Measurements from ENCODE around the gene ERCC6. TPM values are rescaled to one million over a fixed set of nuclear protein-coding genes. Genes with fewer than 3 reads are reported as not detected.
A peak's percentile ranks its signal among the peaks of the same experiment; 100 is the strongest.

ERCC6 gene
- total RNA-seq, 1 donor from 2014 or later, result 30.2 TPM

DNA sequence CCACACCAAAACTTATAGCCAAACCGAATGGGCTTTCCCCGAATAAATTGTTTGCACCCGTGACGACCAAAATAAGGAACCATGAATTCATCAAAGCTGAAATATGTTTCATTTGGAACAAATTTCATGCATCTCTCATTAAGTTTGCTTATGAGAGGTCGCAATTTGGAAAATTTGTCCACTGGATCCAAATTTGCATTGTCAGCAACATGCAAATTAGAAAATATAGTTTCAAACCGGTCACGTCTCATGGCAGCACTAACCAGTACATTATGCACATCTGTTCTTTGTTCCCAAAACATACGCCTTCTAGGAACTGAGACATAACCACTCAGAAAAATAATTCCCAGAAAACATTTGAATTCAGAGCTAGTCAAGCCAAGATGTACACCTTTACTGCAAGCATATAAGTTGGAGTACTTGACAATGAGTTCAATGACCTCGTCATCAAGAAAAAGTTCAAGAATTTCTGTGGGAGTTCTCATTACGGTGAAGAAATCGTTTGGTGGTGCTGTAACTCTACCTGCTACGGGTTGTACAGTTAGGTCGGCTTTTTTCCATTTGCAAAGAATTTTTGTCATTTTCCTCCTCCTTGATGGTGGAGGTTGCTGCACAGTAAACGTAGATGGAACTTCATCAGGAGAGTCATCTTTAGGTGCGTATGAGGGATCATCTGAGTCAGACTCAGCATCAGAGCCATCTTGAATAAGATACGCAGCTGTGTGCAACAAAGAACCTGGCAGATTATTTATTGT is 22.5 kb downstream of the ERCC6 start:
- no peaks in the 10 kb centered on the region for H3K27me3 Mint-ChIP-seq
- H3K27ac Mint-ChIP-seq, result no peak overlapping the region
- DNase-seq (ENCODE audit: low spot score, unreplicated experiment), result no peak
- TF ChIP-seq, protein P1, sequence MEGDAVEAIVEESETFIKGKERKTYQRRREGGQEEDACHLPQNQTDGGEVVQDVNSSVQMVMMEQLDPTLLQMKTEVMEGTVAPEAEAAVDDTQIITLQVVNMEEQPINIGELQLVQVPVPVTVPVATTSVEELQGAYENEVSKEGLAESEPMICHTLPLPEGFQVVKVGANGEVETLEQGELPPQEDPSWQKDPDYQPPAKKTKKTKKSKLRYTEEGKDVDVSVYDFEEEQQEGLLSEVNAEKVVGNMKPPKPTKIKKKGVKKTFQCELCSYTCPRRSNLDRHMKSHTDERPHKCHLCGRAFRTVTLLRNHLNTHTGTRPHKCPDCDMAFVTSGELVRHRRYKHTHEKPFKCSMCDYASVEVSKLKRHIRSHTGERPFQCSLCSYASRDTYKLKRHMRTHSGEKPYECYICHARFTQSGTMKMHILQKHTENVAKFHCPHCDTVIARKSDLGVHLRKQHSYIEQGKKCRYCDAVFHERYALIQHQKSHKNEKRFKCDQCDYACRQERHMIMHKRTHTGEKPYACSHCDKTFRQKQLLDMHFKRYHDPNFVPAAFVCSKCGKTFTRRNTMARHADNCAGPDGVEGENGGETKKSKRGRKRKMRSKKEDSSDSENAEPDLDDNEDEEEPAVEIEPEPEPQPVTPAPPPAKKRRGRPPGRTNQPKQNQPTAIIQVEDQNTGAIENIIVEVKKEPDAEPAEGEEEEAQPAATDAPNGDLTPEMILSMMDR (IDR thresholded peaks at IDR 0.05; ENCODE audit: unreplicated experiment), result no peak
- H3K4me3 Mint-ChIP-seq (ENCODE audit: low read depth), result no peak overlapping the region
- H3K9me3 Mint-ChIP-seq (ENCODE audit: low read depth), result no peaks in the 10 kb centered on the region
- peaks cover 1% of the 10 kb centered on the region for H3K36me3 Mint-ChIP-seq (ENCODE audit: insufficient read depth)
- no peaks in the 10 kb centered on the region for H3K4me1 Mint-ChIP-seq (ENCODE audit: low read depth)

DNA sequence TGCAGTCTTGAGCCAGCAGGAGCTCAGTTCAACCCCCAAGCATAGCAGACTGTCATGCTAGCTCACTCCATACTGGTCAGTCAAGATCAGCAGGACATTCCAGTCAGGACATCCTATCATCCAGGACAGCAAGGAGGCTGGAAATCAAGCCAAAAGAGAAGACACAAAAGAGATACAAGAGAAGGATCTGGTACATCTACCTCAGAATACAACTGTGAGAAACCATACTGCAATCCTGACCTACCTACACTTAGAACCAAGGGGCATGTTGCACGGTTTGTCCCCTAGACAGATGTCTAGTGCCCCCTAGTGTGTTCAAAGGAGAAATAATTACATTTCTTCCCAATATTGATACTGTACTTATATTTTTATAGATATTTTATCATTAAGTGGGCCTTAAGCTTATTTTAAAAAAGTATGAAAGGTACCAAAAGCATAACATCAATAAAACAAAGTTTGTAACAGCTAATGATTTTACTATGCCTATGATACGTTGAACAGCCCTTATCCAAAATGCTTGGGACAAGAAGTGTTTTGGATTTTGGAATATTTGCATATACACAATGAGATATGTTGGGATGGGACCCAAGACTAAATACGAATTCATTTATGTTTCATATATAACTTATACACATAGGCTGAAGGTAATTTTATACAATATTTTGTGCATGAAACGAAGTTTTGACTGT is 26.7 kb downstream of the ERCC6 start:
- Mint-ChIP-seq H3K27me3 (no peaks in the 10 kb centered on the region), H3K4me1 (ENCODE audit: low read depth) (no peaks in the 10 kb centered on the region), H3K9me3 (ENCODE audit: low read depth) (no peaks in the 10 kb centered on the region), H3K36me3 (ENCODE audit: insufficient read depth) (peaks cover 1% of the 10 kb centered on the region), H3K27ac (no peak overlapping the region), H3K4me3 (ENCODE audit: low read depth) (no peak overlapping the region)
- DNase-seq (ENCODE audit: low spot score, unreplicated experiment), result no peak
- TF ChIP-seq, protein P1 (IDR thresholded peaks at IDR 0.05; ENCODE audit: unreplicated experiment), result peak; percentile 82

DNA sequence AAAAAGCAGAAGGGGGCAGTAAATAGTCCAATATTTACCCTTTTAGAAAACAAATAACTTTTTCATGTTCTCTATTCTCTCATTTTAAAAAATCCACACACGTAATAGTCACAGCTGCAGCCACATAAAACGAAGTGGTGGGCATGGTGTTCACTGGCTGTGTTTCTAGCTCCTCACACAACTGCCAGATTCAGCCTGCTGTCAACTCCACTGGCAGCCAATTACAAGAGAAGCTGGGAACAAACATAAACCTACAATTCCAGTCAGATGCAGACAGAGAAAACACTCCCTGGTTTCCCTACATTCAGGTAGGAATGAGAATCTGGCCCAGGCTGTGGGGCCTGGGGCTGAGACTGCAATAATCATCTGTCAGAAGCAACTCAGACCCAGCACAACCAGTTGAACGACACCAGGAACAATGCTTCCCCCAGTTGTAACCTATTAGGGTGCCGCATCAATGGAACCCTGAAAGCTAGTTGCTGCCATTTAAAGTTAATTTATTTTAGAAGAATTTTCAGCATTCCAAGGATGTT is 29.1 kb downstream of the ERCC6 start:
- H3K36me3 Mint-ChIP-seq (ENCODE audit: insufficient read depth), result no peaks in the 10 kb centered on the region
- no peaks in the 10 kb centered on the region for H3K27me3 Mint-ChIP-seq
- no peak overlapping the region for H3K27ac Mint-ChIP-seq
- H3K4me1 Mint-ChIP-seq (ENCODE audit: low read depth), result peaks cover 1% of the 10 kb centered on the region
- no peak overlapping the region for H3K4me3 Mint-ChIP-seq (ENCODE audit: low read depth)
- no peak for DNase-seq (ENCODE audit: low spot score, unreplicated experiment)
- TF ChIP-seq, protein P1 (IDR thresholded peaks at IDR 0.05; ENCODE audit: unreplicated experiment), result no peak
- no peaks in the 10 kb centered on the region for H3K9me3 Mint-ChIP-seq (ENCODE audit: low read depth)

DNA sequence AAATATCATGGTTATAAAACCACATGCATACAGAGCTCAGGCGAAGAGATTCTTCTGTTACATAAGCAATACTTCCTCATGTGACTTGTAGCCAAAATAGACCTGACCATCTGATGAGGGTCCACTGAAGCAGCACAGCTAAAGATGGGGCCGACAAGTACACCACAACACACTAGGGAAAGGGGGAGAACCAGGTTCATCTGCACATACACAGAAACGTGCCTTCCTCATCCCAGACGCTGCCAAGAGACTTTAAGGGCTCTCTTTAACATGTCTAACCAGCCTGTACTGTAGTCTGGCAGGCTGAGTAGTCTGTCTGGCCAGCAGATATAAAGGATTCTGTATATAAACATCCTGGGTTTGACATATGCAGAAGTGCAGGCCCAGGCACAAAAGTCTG is 30.3 kb downstream of the ERCC6 start:
- Mint-ChIP-seq H3K9me3 (ENCODE audit: low read depth) (no peaks in the 10 kb centered on the region), H3K4me1 (ENCODE audit: low read depth) (peaks cover 5% of the 10 kb centered on the region), H3K36me3 (ENCODE audit: insufficient read depth) (no peaks in the 10 kb centered on the region), H3K27me3 (no peaks in the 10 kb centered on the region), H3K4me3 (ENCODE audit: low read depth) (no peak overlapping the region), H3K27ac (no peak overlapping the region)
- no peak for DNase-seq (ENCODE audit: low spot score, unreplicated experiment)
- TF ChIP-seq, protein P1 (IDR thresholded peaks at IDR 0.05; ENCODE audit: unreplicated experiment), result no peak

DNA sequence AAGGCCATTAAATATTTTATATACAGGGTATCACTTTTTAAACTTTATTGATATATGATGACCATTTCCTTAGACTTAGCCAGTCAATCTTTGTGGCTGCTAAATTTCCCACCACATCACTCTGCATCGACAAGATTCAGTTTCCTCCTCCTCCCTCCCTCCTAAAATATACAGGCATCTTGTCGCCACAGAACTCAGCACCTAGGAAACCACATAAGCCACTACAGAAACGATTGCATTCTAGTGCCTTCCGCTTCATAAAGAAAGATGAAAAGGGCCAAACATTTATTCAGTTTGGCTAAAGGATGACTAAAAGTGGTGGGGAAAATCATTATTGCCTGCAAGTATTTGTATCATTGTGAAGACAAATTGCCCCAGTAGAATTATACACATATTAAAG is 30.7 kb downstream of the ERCC6 start:
- H3K27me3 Mint-ChIP-seq, result no peaks in the 10 kb centered on the region
- TF ChIP-seq, protein P1 (IDR thresholded peaks at IDR 0.05; ENCODE audit: unreplicated experiment), result no peak
- no peaks in the 10 kb centered on the region for H3K9me3 Mint-ChIP-seq (ENCODE audit: low read depth)
- H3K4me1 Mint-ChIP-seq (ENCODE audit: low read depth), result peaks cover 5% of the 10 kb centered on the region
- no peak overlapping the region for H3K4me3 Mint-ChIP-seq (ENCODE audit: low read depth)
- no peak for DNase-seq (ENCODE audit: low spot score, unreplicated experiment)
- H3K36me3 Mint-ChIP-seq (ENCODE audit: insufficient read depth), result no peaks in the 10 kb centered on the region
- no peak overlapping the region for H3K27ac Mint-ChIP-seq
